GM21367 (cell line): ENCODE results near the gene FBN3.
"Not testable (repeated sequence)": the region's sequence is repeated elsewhere in the genome, so short reads cannot be mapped to it uniquely, and the experiment has no call there.

Experiments used
- ATAC-seq: cut with Tn5 transposase; IDR thresholded peaks from one replicate; pipeline ENCODE4 v1.9.1; 2021; ENCODE audit not compliant: unreplicated experiment

FBN3 gene

GRCh38 chr19:8064911-8065874 is 84.2 kb downstream of the FBN3 start:
- ATAC-seq, result no peak

- no peak for ATAC-seq
Observed at GRCh38 chr19:8057545-8058270, 91.7 kb downstream of the FBN3 start.

GRCh38 chr19:8056533-8056932 is 92.9 kb downstream of the FBN3 start:
- ATAC-seq, result no peak

- ATAC-seq, result no peak
Observed at GRCh38 chr19:8054169-8054568, 95.2 kb downstream of the FBN3 start.

GRCh38 chr19:8052464-8052859 is 96.9 kb downstream of the FBN3 start, which contains the start of gene CCL25:
CCL25 (plus strand) TSS chr19:8052760; CDS start chr19:8053050, 290 bp downstream.
- no peak for ATAC-seq

- peak; percentile 75 for ATAC-seq
Observed at GRCh38 chr19:8050274-8051096, 98.9 kb downstream of the FBN3 start.

- ATAC-seq, result no peak
Observed at GRCh38 chr19:8046569-8047165, 102.7 kb downstream of the FBN3 start.

- ATAC-seq, result no peak
Observed at GRCh38 chr19:8045872-8046568, 103.4 kb downstream of the FBN3 start.

- ATAC-seq, result no peak
Observed at GRCh38 chr19:8044018-8044417, 105.4 kb downstream of the FBN3 start.

GRCh38 chr19:8042900-8043299 is 106.5 kb downstream of the FBN3 start:
- no peak for ATAC-seq

- ATAC-seq, result no peak
Observed at GRCh38 chr19:8041531-8041931, 107.9 kb downstream of the FBN3 start.

GRCh38 chr19:8039231-8039630 is 110.2 kb downstream of the FBN3 start:
- no peak for ATAC-seq

- ATAC-seq, result no peak
Observed at GRCh38 chr19:8038815-8039214, 110.6 kb downstream of the FBN3 start.

- ATAC-seq, result no peak
Observed at GRCh38 chr19:8036434-8037099, 112.8 kb downstream of the FBN3 start.

- no peak for ATAC-seq
Observed at GRCh38 chr19:8034178-8034525, 115.2 kb downstream of the FBN3 start.

GRCh38 chr19:8033287-8034177 is 115.9 kb downstream of the FBN3 start:
- not testable (repeated sequence) for ATAC-seq

- ATAC-seq, result no peak
Observed at GRCh38 chr19:8030960-8031359, 118.4 kb downstream of the FBN3 start.

GRCh38 chr19:8028951-8029491 is 120.4 kb downstream of the FBN3 start:
- no peak for ATAC-seq
